Breast epithelium (tissue), 3 donors: ENCODE measurements around the gene CELF5.

Experiments used
- POLR2A ChIP-seq: fragments of 450-650 bp; IDR thresholded peaks from one replicate; pipeline ENCODE4 v1.6.1; 2016; ENCODE audit warnings: antibody characterized with exemption, mild to moderate bottlenecking, moderate library complexity
- POLR2AphosphoS5 ChIP-seq, 3 donors: sonication (generic); formaldehyde crosslinking; IDR thresholded peaks; one replicate each; pipeline ENCODE4 v1.6.1; 2017; ENCODE audit warnings: antibody characterized with exemption in 3 of 3
- TF ChIP-seq, protein P1 (sequence below), 3 donors: fragments of 450-650 bp; IDR thresholded peaks; one replicate each; pipeline ENCODE4 v1.5.1; 2016 to 2017; ENCODE audit warnings: antibody characterized with exemption in 3 of 3, mild to moderate bottlenecking in 3 of 3, moderate library complexity in 3 of 3

DNA sequence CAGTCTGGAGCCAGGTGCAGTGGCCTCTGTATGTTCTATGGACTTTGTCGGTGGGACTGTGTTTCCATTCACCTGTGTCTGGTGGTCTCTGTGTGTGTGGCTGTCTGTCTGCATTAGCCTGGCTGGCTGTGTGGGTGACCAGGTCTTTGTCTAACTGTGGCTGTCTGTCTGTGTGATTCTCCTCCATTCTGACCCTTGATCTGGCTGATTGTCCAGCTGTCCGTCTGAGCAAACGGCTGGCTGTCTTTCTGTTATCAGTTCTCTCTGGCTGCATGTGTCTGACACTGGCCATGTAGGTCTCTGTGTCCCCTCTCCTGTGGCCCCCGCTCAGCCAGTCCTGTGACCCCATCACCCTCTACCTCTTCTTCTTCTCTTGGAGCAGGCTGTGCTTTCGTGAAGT is 53.2 kb downstream of the CELF5 start:
- TF ChIP-seq, protein P1, sequence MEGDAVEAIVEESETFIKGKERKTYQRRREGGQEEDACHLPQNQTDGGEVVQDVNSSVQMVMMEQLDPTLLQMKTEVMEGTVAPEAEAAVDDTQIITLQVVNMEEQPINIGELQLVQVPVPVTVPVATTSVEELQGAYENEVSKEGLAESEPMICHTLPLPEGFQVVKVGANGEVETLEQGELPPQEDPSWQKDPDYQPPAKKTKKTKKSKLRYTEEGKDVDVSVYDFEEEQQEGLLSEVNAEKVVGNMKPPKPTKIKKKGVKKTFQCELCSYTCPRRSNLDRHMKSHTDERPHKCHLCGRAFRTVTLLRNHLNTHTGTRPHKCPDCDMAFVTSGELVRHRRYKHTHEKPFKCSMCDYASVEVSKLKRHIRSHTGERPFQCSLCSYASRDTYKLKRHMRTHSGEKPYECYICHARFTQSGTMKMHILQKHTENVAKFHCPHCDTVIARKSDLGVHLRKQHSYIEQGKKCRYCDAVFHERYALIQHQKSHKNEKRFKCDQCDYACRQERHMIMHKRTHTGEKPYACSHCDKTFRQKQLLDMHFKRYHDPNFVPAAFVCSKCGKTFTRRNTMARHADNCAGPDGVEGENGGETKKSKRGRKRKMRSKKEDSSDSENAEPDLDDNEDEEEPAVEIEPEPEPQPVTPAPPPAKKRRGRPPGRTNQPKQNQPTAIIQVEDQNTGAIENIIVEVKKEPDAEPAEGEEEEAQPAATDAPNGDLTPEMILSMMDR (IDR thresholded peaks at IDR 0.05), result no peak
- no peak for TF ChIP-seq POLR2A
- TF ChIP-seq POLR2AphosphoS5 (IDR thresholded peaks at IDR 0.05), result no peak
